GM10248 (cell line): ENCODE data around the gene GALP.
A peak's percentile ranks its signal among the peaks of the same experiment; 100 is the strongest.

Source experiments
- CTCF ChIA-PET: fragments of 300-600 bp; sonication (Branson Sonifier 250); formaldehyde crosslinking; extraction: SDS; loops from one replicate; lab custom pipeline; 2021; ENCODE audit warnings: antibody characterized with exemption; lab: Yijun Ruan, JAX
- POLR2A ChIA-PET: fragments of 350-650 bp; sonication (Branson Sonifier 250); formaldehyde crosslinking; extraction: SDS; loops from one replicate; lab custom pipeline; 2020; ENCODE audit warnings: antibody characterized with exemption; lab: Yijun Ruan, JAX
- DNase-seq: peaks from one replicate; pipeline ENCODE4 v3.0.0; 2012; ENCODE audit errors: extremely low spot score
- TF ChIP-seq, protein P1 (sequence below): IDR thresholded peaks from 2 replicates; pipeline ENCODE4 v1.5.1; 2012; ENCODE audit warnings: mild to moderate bottlenecking, low read depth; ENCODE audit errors: extremely low read depth, missing control alignments, control extremely low read depth

GALP gene

DNA sequence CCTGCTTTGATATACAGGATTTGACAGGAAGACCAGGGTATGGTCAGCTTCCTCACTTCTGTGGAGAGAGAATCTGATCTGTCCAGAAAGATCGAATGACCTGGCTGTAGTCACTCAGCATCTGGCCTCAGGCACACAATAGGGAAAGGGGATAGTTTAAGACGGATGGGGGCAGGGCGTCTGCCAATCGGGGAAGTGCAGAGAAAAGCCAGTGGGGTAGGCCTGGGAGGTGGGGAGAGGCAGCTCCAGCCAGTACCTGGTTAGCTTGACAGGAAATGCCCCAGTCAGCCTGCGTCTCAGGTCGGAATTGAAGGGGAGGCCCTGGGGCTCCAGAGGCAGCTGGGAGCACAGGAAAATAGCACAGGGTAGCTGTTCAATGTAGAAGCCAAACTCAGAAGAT, 22.3 kb upstream of the GALP start:
- DNase-seq: no peak
- ChIA-PET POLR2A (no interaction called here), CTCF (interaction anchor here (2.0 to 2.4 kb wide), 2 partner anchors 20 to 25 kb away, joined by 8 to 9 read pairs; no protein-coding TSS in a partner anchor)
- TF ChIP-seq, protein P1, sequence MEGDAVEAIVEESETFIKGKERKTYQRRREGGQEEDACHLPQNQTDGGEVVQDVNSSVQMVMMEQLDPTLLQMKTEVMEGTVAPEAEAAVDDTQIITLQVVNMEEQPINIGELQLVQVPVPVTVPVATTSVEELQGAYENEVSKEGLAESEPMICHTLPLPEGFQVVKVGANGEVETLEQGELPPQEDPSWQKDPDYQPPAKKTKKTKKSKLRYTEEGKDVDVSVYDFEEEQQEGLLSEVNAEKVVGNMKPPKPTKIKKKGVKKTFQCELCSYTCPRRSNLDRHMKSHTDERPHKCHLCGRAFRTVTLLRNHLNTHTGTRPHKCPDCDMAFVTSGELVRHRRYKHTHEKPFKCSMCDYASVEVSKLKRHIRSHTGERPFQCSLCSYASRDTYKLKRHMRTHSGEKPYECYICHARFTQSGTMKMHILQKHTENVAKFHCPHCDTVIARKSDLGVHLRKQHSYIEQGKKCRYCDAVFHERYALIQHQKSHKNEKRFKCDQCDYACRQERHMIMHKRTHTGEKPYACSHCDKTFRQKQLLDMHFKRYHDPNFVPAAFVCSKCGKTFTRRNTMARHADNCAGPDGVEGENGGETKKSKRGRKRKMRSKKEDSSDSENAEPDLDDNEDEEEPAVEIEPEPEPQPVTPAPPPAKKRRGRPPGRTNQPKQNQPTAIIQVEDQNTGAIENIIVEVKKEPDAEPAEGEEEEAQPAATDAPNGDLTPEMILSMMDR: no peak

DNA sequence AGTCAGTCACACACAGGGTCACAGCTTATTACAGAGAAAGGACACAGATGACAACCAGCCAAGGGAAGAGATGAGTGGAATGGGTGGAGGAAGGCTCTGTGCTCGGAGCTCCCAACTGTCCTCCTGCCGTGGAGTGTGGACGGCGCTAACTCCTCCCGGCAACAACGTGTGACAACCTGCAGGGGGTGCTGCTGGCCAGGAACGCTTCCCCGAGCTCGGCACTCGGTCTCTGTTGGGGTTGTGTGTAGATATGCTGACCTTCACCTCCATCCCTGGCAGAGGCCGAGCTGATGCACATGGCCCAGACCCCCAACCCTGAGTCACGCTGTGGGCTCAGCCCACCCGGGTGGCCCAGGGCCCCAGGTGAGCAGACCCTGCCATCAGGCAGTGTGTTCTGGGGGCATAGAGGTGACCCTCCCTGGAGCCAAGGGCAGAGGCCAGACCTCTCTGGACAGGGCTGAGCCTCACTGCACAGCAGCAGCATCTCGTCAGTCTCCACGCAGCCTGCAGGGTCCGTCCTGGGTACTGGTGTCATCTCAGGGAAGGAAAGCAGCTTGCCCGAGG, 20.6 kb upstream of the GALP start:
- no peak for DNase-seq
- CTCF ChIA-PET: interaction anchor here (1.0 to 2.4 kb wide), 10 partner anchors 8 to 178 kb away, joined by 3 to 10 read pairs (median 4); no protein-coding TSS in a partner anchor
- POLR2A ChIA-PET: interaction anchor here (0.5 kb wide), 1 partner anchor 1120 kb away, joined by 6 read pairs; no protein-coding TSS in a partner anchor
- TF ChIP-seq, protein P1: peak; percentile 29

DNA sequence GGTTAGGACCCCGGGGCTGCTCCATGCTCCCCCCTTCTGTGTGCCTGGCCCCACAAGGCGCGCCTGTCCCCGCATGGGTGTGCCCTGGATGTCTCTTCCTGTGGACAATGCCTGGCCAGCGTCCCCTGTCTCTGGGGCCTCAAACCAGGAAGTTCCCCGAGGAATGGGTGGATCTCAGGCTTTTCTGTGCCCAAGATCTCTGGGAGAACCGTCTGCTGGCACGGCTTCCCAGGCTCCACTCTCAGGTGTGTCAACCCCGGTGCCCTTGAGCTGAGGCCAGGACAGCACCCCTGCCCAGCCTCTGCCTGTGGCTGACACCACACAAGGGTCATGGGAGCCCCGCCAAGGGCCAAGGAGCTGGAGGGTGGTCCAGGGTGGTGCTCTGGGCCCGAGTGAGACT, 19.0 kb upstream of the GALP start:
- TF ChIP-seq, protein P1: no peak
- POLR2A ChIA-PET: no interaction called here
- CTCF ChIA-PET: interaction anchor here (1.1 to 2.1 kb wide), 4 partner anchors 12 to 91 kb away, joined by 3 to 4 read pairs (median 4); no protein-coding TSS in a partner anchor
- no peak for DNase-seq

DNA sequence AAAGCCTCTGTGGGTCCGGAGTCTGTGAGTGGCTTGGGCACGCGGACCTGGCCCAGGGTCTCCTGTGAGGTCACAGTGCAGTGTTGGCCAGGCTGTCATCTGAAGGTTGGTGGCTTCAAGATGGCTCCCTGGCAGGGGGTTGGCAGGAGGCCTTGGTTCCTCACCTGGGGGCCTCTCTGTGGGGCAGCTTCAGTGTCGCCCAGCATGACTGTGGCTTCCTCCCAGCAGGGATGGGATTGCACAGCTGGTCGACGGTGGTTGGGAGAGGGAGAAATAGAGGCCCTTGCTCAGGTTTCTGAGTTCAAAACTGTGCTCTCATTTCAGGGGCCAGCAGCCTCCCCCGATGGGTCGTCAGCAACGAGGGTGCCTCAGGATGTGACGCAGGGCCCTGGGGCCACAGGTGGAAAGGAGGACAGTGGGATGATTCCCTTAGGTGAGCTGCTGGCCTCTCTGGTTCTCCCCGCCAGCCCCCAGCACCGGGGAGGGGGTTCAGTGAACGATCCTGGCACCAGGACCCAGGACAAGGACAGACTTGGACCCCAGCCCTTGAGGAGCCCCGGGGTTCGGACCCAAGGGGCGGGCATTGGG, 17.5 kb upstream of the GALP start:
- TF ChIP-seq, protein P1: no peak
- CTCF ChIA-PET: interaction anchor here (1.0 to 2.1 kb wide), 3 partner anchors 13 to 95 kb away, joined by 3 to 4 read pairs (median 3); no protein-coding TSS in a partner anchor
- POLR2A ChIA-PET: no interaction called here
- DNase-seq: no peak

- TF ChIP-seq, protein P1: no peak
- DNase-seq: no peak
- ChIA-PET CTCF (no interaction called here), POLR2A (no interaction called here)
These were observed 16.7 kb upstream of the GALP start for GRCh38 chr19:56159009-56159559.

GRCh38 chr19:56159622-56160271, 16.1 kb upstream of the GALP start:
- CTCF ChIA-PET: interaction anchor here (1.4 kb wide), 1 partner anchor 16 kb away, joined by 6 read pairs; the partner anchor contains the start of gene GALP
- DNase-seq: no peak

More at GRCh38 chr19:56159622-56160271, 16.1 kb upstream of the GALP start:
- TF ChIP-seq, protein P1: no peak
- POLR2A ChIA-PET: no interaction called here
